ENCODE results near the gene NPEPL1.
"Not testable (repeated sequence)": the region's sequence is repeated elsewhere in the genome, so short reads cannot be mapped to it uniquely, and the experiment has no call there.

NPEPL1 gene

DNA sequence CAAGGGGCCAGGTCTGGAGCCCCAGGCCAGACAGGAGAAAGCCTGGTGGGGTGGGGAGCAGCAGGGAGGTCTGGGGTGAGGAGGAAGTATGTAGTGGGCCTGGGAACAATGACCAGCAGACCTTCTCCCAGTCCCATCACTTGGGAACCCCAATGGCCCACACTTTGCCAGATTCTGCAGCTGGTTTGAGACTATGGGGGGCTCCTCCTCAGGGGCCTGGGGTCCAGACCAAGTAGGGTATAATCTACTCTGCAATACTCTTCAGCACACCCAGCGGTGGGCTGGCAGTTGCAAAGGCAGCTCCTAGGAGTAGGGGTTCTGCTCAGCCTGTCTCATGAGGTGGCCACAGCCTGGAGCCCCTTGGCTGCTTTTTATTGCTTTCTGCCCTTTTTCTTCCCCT is 52.8 kb downstream of the NPEPL1 start:
- DNase-seq = no peak

DNA sequence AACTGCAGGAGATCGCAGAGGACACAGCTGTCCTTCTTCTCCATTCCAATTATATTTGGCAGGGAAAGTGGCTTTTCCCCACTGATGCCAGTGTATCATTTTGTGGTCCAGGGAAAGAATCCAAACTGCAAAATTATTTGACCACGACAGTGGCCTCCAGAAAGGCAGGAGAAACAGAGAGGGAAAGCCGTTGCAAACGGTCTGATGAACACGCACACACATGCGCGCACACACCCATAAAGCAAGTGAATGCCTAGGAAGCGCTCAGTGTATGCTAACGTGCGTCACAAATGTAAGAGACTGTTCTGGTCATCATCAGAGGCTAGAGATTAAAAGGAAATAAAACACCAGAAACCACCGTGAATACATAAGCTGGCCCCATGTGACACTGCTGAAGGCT is 54.0 kb downstream of the NPEPL1 start:
- no peak for DNase-seq

DNA sequence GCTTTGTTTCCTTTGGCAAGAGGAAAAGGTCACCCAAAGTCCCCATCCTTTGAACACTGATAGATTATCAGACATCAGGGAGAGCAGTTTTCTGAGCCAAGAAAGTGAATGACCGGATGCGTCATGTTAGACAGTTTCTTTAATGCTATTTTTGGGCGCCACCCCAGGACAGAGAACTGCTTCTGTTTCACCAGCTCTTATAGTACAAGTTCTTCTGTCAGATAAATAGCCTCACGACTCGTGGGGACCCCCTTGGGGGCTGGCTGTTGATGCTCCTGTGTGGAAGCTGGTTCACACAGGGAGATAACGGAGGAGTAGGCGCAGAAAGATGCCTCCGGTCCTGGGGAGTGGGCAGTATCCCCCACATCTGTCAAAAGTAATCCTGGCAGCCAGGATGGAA is 54.6 kb downstream of the NPEPL1 start:
- no peak for DNase-seq

DNA sequence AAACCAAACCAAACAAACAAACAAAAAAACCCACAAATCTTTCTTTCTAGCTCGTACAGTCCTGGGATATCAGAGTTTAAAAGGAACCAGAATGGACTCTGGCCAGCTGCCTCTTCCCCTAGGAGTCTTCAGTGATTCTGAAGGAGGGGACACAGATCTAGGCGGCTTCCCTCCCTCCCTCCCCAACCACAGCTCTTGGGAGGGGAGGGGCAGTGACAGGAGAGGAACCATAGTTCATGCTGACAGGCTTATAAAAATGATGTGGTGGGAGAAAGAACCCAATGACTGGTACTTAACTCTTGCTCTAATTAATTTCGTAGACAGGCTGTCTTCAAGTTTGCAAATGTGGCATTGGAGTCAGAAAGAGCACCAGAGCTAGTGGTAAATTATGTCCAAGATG is 56.0 kb downstream of the NPEPL1 start:
- no peak for DNase-seq

DNA sequence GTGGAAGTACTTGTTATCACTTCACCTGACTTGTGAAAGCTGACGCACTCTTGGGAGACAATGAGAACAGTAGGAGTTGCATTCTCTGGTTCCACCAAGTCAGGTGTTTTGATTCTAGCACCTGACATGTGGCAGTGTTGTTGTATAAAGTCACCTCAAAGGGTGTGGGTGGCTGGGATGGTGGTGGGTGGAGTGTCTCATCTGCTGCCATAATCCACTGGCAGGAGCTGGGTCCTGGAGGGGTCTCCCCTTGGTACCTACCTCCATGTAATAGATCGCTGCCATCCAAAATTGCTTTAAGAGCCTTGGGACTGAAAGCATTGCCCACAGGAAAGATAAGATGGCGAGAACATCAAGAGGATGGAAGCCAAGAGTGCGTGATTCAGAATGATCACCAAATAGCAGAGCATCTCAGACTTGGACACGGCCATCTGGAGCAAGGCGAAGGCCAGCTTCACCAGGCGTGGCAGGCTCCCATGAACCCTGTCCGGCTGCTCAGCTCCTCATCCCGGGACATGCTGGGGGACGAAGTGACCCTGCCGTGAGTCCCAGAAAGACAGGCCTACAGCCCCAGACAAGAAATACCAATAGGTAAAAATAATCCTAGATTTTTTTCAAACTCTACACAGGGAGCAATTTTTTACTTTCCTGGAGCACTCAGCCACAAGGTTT is 56.6 kb downstream of the NPEPL1 start:
- no peak for DNase-seq

DNA sequence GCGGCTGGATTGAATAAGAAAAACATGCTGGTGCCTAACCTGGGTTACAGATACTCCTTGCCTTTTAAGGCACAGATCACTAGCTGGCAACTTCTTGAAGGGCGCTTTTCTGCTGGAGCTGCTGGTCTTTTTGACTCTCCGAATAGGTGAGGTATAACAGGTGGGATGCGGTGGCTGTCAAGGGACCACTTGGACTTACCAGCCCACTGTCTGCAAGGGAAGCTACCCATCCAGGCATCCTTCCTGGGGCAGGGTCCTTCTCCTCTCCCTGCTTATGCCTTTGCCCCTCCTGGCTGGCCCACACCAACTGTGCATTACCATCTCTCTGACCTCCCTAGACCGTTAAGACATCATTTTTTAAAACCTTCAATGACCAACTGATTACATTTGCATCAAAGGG is 57.4 kb downstream of the NPEPL1 start:
- DNase-seq = no peak

DNA sequence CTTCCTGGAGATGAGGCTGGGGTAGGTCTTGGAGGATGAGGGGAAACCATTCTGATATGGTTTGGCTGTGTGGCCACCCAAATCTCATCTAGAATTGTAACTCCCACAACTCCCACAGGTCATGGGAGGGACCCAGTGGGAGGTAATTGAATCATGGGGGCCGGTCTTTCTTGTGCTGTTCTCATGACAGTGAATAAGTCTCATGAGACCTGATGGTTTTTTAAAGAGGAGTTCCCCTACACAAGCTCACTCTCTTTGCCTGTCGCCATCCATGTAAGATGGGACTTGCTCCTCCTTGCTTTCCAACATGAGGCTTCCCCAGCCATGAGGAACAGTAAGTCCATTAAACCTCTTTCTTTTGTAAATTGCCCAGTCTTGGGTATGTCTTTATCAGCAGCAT is 58.1 kb downstream of the NPEPL1 start:
- DNase-seq = not testable (repeated sequence)

DNA sequence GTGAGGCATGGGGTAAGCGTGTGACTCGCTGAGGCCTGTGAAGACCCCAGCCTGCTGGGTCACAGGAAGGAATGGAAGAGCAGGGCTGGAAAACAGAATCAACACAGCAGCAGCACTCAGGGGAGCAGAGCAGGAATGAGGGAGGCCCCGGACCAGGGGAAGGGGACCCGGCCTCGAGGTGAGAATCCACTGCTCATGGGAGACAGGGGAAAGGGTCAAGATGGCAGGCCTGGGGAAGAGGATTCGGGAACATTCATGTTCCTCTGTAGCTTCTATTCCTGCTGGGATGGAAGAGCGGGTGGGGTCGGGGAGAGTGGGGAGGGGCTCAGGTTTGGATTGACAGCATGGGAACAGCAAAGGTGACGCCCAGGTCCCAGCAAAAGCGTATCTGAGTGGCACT is 59.4 kb downstream of the NPEPL1 start:
- no peak for DNase-seq

DNA sequence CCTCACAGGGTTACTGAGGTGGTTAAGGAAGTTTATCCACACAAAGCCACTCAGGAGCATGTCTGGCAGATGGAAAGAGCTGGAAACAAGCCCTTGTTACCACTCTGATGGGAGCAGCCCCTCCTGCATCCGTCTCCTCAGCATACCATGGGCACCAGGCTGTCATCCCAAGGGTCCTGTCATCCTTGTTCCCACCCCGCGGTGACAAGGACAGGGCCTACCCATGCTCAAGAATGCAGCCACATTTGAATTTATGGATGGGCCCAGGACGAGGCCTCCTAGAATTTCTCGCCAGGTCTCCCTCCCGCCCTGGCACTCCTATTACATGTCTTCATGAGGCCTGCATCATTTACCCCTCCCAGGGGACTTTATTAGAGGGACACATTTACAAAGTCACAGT is 60.0 kb downstream of the NPEPL1 start:
- DNase-seq = no peak

DNA sequence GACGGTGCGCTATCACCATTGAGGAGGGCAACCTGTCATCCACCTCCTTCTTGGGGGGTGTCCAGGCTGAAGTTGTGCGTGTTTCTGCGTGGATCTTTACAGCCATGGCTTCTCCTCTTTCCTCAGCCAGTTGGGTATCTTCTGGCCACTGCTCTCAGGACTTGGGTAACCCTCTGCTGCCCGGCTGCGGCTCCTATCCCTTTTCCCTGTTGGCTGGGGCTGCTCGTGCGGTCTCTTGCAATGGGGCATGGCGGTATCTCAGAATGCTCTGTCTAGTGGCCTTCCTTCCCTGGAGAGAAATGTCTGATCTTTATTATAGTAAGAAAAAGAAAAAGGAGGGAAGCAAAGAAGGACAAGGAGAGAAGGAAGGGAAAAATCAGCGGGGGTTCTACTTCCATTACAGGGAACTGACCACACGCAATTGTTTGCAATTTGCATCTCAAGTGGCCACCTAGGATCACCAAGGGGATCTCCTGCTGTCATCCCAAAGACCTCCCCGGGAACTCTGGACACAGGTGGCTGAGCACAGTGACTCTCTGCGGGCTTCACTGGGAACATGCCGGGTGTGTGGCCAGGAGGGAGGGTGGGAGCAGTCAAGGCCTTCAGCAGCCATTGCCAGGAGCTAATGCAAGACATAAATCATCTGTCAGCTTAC is 60.8 kb downstream of the NPEPL1 start:
- DNase-seq = no peak

DNA sequence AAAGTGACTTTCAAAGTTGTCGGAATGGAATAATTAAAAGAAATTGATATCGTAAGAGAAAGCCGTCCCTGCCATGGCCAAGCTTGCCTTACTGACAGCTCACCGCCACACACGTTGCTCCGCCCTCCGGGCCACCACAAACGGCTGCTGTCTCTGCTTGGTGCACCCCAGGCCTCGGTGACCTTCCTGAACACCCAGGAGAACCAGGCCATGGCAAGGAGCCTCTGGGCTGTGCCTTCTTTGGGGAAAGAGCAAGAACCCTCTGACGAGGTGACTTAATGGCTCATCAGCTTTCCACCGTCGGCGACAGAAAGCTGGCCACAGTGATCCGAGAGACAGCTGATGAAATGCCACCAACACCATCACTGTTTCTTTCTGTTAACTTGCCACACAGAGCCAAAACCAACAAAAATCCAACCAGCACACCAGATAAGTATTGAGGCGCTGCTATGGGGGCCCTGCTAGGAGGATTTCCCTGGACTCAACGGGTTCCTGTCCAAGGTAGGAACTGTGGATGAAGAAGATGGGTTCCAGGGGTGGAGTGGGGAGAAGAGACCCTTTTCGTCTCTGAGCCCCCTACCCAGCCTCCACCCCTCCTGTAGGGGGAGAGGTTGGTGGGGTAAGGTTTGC is 61.4 kb downstream of the NPEPL1 start:
- DNase-seq = no peak

DNA sequence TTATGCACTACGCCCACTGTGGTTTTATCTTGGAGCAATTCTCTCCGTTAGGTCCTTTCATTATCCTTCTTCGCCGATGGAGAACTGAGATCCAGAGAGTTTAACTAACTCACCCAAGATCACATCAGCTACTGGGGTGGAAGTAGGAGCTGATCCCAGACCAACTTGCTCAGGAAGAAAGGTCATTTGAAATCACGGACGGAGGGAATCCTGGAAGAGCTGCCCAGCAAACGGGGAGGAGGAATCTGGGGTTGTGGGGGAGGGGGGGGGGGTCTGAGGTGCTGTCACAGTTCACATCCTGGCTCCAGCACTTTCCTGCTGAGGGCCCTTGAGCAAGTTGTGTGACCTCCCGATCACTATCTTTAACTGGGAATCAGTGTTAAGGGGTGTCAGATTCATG is 62.0 kb downstream of the NPEPL1 start:
- no peak for DNase-seq

DNA sequence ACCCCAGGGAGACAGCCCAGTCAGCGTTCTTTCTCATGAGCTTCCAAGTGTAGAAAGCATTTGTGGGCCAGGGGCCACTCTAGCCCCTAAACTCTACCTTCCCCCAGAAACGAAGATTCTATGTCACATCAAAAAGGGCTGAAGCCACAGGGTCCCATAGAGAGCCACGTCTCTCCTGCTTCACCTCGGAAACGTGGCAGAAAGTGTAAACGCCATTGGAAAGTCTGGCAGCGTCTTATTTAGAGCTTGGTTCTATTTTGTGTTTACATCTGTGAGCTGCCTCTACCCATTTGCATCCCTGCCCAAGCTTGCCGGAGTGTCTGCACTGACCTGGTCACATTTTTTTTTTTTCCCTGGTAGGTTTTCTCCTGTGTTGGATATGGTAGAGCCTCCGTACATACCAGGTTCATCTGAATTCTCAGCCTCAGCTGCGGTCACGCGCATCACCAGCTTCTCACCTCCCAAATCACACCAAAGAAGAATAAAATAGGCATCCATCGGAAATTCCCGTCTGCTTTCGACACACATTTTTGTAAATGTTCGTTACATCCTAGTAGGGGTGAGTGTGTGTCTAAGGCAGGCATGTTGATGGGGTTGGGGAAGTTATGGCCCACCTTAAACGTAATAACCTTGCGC is 62.6 kb downstream of the NPEPL1 start:
- DNase-seq = no peak

DNA sequence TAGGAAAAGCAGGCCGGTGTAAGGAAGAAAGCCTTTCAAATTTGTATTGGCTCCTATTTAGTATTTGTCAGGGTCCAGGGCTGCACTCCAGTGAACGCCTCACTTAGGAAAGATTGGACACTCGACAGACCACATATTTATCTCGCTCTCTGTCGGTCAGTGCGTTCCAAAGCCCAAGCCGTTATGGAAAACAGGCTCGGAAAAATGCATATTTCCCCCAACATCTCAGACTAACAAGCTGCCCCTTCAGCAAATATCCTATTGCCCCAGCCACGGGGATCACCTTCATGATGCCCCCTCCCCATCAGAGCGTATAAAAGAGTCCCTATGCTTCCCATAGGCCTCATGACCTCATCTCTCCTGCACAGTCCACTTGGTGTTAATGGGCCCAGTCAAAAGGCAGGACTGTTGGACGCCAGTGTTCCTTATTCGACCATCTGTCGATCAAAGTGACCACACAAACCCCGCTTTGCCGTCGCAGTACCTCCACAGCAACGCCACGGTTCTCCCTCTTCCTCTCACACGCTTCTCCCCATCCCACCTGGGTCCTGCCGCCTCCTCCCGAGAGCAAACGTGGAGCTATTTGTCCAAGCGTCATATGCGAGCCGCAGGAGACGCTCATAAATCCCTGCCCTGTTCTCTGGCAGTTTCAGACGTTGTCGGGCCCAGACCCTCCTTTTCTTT is 63.3 kb downstream of the NPEPL1 start:
- DNase-seq = no peak

DNA sequence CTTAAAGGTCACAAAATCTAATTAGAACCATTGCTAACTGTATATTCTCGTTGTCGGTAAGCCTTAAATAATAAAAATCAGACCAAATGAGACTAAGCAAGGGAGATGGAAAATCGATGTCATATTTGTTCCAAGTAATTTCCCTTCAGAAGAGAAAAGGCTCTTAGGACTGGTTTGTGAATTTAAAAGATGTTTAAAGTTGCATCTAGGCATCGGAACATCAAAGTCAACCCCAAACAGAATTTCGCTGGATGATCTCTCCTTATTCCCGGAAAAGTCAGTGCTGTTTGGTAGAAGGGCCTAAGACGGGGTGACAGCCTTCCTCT is 63.8 kb downstream of the NPEPL1 start:
- DNase-seq = no peak

DNA sequence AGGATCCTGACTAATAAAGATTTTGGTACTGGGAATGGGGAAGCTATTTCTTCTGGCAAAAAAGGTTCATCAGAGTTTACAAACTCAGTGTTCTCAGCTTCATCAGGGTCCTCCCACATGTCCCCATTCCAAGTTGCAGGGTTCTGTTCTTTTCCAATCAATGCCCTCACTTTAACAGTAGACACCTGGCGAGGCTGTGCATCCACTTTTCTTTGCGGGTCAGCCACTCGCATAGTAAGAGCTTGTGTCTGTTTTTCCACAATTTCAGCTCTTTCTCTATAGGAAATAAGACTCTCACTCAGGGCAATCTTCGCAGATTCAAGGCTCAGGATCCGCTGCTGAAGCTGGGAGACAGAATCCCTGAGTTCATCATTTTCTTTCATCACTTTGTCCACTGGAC is 65.0 kb downstream of the NPEPL1 start:
- not testable (repeated sequence) for DNase-seq

DNA sequence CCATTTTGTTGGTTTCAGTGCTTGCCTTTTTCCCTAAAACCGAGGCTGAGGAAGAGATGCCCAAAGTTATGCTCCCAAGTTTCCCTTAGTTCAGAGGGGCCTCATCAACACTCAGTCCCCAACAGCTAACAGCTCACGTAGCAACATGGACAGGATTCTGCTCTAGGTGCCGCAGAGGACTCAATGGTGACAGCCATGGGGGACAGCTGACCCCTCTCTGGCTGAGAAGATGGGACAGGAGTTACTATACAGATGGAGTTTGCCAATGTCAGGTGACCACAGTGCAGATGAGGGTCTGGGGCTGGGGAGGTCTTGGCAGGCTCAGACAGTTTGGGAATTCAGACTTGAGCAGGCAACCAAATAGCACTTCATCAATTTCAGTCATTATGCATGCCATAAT is 67.3 kb downstream of the NPEPL1 start:
- no peak for DNase-seq

DNA sequence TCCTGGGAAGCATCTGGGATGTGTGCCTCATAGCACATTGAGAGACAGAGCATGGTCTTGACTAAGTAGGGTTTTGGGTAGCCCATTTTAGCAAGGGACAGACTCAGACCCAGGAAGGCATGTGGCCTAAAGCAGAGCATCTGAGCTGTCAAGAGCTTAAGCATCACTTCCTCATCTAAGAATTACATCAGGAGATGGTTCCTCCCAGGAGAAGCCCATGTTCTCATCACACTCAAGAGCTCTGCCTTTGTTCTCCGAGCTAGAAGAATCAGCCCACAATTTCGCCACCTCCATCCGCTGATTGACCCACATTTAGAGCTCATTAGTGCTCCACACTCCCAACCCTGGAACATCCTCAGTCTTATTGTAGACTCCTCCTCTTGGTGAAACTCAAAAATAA is 68.3 kb downstream of the NPEPL1 start:
- DNase-seq = no peak

DNA sequence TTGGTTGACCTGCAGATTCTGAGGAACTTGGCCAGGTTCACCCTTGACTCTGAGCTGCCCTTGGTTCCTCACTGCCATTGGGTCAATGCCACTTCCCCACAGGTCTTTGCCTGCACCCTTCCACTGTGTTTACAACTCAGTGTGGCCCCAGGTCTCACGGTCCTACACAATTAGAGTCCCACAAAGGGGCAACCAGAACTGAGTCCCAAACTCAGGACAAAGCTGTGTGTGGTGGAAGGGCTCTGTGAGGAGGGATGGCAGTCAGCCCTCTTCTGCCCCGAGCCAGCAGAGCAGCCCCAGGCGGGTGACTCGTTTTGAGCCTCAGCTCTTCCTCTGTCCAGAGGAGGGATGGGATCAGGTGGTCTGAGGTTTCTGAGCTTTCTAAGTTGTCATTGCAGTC is 69.5 kb downstream of the NPEPL1 start:
- DNase-seq = no peak

DNA sequence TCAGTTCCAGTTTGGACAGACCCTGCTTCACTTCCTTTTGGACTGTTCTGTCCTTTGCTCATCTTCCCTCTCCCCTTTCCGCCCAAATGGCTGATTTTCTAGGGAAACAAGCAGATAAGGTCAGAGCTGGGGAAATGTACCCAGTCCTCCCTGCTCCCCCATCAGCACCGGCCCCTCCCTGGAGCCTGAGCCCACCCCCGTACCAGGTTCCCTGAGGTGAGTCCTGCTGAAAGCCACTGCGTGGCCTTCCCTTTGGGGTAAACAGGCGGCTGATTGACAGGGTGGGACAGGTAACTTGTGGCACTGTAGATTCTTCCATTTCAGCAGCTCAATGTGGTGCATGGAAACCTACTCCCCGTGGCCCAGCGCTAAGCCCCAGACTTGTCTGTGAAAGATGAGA is 70.5 kb downstream of the NPEPL1 start:
- DNase-seq = no peak
